RCC 7860 (cell line): ENCODE measurements around the gene TPSB2.
A peak's percentile ranks its signal among the peaks of the same experiment; 100 is the strongest.
"Not testable (repeated sequence)": the region's sequence is repeated elsewhere in the genome, so short reads cannot be mapped to it uniquely, and the experiment has no call there.

Experiments used
- DNase-seq: peaks from one replicate; pipeline ENCODE4 v3.0.0-alpha.2; 2015; ENCODE audit warnings: low spot score
- FAIRE-seq: peaks from 2 replicates; lab custom pipeline; 2012; peaks lifted over from hg19 to GRCh38; lab: Jason Lieb, UNC

TPSB2 gene

DNA sequence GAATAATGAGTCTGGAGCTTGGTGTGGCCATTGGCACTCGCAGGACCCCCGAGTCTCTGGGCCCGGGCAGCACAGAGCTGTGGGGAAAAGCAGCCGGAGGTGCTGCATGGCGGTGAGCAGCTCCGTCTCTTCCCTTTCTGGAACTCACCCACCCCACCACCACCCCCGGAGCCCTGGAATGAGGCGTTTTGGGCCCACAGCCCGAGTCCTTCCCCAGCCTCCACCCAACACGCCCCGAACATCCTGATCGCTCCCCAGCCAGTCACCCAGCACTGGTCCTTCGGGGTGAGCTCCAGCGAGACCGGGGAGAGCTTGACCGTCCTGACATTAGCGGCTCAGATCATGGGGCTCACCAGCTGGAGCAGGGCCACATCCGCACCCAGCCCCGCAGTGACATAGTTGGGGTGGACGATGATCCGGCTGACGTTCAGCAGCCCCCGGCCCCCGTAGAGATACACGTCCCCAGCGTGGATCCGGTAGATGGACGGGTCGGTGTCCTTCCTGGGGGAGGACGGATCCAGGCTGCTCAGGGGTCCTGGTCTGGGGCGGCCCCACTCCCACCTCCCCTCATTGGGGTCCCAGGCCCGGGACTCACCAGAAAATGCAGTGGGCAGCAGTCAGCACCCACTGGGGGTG, 32.3 kb upstream of the TPSB2 start:
- no peak for DNase-seq
- no peak for FAIRE-seq

DNA sequence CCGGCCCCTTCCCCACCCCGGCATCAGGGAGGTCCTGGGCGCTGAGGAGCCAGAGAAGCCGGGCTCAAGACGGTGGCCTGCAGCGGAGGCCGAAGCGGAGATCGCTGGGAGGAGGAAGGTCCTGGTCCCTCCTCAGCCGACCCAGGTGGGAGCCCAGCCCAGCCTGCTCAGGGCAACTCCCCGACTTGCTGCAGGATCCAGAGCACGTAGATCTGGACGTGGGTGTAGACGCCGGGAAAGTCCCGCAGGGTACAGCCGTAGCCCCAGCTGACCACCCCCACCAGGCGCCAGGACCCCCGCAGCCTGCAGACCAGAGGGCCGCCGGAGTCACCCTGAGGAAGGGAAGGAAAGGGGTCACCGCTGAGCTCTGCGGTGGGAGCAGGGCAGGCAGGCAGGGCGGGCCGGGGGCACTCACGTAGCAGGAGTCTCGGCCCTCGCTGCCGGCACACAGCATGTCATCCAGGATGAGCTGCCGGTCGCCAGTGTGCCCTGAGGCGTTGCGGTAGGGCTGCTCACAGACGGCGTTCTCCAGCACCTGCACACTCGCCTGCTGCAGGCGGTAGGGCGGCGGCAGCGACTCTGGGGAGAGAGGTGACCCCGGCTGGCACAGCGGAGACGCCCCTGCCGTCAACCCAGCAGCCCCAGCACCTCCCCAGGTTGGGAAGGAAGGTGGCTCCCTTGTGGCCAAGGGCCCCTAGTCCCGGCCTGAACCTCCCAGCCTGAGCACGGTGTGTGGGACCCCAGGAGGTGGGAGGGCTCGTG, 31.3 kb upstream of the TPSB2 start:
- FAIRE-seq: no peak
- DNase-seq: no peak

DNA sequence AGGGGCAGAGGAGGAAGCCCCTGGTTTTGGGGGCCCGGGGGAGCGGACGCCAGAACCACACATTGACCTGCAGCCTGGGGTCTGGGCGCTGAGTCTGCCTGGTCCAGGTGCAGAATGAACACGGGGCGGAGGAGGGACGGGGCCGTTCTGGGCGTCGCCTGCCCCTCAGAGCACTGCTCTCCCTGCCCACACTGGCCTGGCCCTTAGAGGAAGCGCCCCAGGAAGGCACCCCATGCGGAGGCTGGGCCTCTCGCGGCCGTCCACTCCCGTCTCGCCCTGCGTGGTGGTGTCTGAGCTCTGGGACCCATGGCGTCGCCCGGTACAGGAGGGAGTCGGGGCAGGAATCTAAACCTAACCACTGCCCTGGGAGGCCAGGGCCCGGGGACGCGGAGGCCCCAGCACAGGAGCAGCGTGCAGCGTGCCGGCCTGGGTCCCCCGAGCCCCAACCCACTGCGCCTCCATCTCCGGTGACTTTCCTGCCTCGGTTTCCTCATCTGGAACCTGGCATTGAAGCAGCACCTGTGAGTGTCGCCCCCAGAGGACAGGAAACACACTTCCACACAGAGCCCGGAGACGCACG, 30.2 kb upstream of the TPSB2 start:
- no peak for FAIRE-seq

DNA sequence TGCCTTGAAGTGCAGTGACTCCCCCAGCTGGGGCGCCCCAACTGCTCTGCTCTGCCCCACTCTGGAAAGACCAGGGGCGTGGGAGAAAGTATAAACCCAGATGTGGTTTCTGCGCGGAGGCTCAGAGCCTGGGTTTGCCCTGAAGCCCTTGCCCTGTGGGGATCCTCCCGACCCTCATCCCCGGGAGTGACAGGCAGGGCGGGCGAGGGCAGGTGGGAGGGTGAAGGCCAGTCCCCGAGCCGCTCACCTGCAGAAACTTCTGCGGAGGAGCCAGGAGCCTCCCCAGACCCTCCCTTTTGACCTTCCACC, 29.7 kb upstream of the TPSB2 start:
- no peak for FAIRE-seq
- DNase-seq: no peak

More for the DNA sequence above, 30.2 kb upstream of the TPSB2 start:
- no peak for DNase-seq

DNA sequence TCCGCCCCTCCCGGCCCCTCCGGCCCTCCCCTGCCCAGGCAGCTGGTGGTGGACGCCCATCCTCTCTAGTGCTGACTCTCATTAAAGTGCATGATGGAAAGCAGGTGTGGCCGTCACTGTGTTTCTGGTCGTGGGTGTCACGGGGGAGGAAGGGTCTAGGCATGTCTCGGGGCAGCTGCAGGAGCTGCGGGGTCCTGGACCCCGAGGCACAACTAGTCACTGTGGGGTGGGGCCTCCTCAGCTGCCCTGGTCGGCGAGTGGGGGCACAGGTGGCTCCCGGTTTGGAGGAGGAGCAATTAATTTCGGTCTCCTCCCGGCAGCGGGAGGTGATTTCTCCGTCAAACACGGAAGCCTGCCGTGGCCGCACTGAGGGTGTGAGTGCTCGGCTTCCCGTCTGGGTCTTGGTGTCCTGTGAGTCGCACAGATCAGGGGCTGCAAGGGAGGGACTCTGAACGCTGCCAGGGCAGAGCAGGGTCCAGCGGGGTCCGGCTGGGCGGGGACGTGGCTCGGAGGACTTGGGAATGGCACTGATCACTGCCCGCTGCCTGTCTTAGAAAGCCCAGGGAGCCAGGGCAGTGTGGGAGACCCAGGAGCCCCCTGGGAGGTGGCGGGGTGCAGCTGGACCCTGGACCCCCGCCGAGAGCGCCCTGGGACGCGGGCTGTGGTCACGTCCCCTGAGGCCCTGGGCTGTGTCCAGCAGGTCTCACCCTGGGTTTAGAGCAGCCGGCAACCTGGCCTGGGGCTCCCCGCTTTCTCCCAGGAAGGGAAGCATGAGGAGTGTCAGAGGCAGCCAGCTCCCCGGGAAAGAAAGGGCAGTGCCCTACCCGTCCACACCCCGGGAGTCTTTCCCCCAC, 29.1 kb upstream of the TPSB2 start:
- DNase-seq (no peak), FAIRE-seq (no peak)

DNA sequence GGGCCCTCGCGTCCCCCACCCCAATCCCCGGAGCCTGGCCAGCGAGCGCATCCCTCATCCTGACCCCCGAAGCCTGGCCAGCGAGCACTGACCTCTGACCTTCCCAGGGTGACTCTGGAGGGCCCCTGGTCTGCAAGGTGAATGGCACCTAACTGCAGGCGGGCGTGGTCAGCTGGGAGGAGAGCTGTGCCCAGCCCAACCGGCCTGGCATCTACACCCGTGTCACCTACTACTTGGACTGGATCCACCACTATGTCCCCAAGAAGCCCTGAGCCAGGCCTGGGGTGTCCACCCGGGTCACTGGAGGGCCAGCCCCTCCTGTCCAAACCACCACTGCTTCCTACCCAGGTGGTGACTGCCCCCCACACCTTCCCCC, 28.2 kb upstream of the TPSB2 start:
- no peak for FAIRE-seq
- DNase-seq: no peak

DNA sequence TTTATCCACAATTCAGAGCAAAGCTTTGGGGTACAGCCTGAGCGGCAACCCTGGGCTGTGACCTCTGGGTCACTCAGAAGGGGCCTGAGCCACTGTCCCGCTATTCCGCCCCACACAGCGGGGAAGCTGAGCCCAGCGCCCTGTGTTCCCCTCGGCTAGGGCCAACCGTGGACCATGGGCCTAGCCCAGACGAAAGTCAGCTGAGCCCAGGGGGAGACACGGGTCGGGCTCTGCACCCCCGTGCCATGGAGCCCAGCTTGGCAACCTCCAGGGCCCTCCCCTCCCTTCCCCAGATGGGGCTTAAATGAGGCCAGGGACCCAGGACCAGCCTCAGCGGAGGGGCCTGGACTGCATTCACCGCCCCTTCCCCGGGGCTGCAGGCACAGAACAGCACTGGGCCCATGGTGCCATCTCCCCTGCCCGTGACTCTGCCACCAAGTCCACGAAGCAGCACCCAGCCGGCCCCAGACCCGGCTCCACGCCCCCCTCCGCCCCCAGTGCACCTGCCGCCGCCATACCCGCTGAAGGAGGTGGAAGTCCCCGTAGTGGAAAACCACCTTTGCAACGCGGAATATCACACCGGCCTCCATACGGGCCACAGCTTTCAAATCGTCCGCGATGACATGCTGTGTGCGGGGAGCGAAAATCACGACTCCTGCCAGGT, 27.7 kb upstream of the TPSB2 start:
- FAIRE-seq (no peak), DNase-seq (no peak)

DNA sequence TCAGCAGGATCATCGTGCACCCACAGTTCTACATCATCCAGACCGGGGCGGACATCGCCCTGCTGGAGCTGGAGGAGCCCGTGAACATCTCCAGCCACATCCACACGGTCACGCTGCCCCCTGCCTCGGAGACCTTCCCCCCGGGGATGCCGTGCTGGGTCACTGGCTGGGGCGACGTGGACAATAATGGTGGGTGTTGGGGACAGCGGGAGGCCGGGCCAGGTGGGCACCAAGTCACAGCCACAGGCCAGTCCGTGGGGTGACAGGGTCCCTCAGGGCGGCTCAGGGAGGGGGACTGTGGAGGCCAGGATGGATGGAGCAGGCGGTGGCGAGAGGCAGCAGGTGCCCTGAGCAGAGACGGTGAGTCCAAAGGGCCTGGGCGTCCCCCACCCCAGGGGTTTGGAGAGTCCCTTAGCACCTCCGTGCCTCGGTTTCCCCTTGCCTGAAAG, 26.9 kb upstream of the TPSB2 start:
- FAIRE-seq: no peak
- no peak for DNase-seq

DNA sequence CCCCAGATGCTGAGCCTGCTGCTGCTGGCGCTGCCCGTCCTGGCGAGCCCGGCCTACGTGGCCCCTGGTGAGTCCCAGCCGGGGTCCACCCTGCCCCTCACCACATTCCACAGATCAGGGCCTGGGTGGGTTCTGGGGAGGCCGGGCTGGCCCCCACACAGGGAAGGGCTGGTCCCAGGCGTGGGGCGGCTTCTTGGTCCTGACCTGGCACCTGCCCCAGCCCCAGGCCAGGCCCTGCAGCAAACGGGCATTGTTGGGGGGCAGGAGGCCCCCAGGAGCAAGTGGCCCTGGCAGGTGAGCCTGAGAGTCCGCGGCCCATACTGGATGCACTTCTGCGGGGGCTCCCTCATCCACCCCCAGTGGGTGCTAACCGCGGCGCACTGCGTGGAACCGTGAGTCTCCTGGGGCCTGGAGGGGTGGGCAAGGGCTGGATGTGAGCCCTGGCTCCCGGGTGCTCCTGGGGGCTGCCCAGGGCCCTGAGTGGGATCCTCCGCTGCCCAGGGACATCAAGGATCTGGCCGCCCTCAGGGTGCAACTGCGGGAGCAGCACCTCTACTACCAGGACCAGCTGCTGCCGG, 26.4 kb upstream of the TPSB2 start:
- not testable (repeated sequence) for FAIRE-seq, DNase-seq

DNA sequence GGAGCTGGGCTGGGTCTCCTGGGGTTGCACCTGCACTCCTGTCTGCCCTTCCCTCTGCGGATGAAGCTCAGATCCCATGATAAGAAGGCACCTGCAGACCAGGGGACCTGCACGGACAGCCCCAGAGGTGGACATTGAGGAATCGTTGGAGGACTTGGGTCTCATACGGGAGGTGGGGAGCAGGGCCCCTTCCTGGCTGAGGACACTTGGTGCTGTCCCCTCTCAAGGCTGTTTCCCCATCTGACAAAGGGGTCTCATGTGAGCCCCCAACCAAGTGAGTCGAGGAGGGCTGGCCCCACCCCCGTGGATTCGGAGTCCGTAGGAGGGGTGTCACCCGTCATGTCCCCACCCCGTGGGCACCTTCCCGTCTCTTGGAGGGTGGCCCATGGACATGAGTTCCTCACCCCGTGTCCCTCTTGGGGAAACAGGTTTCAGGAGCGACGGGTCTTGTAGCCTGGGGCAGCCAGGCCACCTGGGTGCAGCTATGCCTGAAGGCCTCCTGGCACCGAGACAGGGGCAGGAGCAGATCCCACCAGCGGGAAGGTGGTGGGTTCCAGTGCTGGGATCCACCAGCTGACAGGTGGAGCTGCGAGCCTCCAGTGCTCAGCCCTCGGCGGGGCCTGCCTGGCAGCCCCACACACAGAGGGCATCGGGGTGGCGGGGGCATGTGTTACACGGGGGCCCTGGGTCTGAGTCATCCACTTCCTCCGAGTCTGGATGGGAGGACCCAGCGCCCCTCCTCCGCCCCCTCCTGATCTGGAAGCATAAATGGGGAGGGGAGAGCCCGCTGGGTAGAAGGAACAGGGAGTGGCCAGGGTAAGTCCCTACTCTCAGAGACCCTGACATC, 25.5 kb upstream of the TPSB2 start, which contains the start of gene TPSD1:
TSS of gene TPSD1 (plus strand) at position 794 of the 847 bp plus-strand sequence. CDS start 212 bp downstream, outside the sequence.
- not testable (repeated sequence) for FAIRE-seq, DNase-seq

DNA sequence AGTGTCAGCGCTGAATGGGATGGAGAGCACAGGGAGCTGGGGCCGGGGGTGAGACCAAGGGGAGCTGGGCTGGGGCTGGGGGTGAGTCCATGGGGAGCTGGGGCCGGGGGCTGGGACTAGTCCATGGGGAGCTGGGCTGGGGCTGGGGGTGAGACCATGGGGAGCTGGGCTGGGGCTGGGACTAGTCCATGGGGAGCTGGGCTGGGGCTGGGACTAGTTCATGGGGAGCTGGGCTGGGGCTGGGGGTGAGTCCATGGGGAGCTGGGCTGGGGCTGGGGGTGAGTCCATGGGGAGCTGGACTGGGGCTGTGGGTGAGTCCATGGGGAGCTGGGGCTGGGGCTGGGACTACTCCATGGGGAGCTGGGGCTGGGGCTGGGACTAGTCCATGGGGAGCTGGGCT, 24.8 kb upstream of the TPSB2 start:
- not testable (repeated sequence) for FAIRE-seq, DNase-seq

DNA sequence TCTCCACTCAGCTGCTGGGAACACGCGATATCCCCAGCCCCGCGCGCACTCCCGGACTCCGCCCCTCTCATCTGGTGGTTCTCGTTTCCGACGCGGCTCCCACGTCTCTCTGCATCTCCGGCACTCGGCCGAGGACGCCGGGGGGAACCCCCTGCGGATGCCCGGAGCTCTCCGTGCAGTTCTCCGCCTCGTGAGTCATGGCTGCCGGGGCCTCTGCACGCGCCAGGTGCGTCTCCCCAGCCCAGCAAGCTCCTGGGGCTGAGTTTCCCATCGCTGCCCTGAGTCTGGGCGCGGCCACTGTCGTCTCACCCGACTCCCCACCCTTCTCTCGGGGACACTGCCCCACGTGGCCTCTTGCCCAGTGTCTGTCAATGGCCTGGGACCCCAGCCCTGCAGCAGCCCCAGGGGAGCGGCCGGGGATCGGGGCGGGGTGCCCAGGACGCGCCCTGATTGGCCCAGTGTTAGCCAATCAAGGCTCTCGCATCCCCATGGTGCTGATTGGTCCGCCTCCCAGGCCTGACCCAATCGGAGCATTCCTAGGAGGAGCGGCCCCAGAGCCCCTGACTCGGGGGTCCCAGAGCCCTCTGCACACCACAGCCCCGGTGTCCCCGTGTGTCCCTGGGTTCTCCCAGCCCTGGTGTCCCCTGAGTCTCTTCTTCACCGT, 23.8 kb upstream of the TPSB2 start:
- FAIRE-seq, DNase-seq: not testable (repeated sequence)

DNA sequence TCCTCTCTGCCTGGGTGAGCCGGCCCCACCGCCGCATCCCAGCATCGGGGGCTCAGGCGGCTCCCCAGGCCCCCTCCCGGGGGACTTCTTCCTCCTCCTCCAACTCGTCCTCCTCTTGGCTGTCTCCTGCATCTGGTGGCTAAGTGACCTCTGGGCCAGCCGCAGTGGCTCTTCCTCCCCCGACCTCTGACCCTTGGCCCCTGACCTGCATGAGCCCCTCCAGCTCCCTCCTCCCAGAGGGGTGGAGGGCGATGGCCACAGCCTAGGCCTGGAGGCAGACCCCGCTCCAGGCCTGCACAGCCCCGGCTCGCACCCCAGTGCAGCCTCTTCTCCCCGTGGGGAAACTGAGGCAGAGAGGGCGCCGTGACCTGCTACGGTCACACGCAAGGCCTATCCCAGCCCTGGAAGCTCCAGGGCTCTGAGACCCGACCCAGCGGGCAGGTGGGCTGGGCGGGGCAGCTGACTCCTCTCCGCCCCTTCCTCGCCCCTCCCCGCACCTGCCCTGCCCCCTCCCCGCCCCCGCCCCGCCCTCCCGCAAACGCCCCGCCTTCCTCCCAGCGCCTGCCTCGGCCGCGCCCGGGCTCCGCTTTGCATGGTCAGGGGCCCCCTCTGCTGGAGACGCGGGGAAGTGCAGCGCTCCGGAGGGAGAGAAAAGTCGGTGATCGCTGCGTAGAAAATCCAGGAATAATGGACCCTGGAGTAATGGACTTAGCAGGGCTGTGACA, 19.2 kb upstream of the TPSB2 start:
- DNase-seq, FAIRE-seq: not testable (repeated sequence)

DNA sequence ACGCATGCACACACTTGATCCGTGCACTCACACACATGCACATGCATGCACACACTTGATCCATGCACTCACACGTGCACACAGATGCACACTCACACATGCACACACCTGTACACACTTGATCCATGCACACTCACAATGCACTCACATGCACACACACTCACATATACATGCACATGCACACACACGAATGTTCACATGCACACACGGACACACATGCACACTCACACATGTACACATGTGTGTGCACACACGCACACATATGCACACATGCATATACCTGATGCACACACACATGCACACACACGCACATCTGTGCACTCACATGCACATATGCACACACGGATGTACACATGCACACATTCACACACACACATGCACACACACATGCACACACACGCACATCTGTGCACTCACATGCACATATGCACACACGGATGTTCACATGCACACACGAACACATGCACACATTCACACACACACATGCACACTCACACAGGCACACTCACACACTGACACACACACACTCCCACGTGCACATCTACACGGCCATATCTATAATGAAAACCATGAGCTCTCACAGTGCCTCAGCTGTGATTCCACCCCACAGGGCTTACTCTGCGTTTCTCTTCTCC, 18.0 kb upstream of the TPSB2 start:
- FAIRE-seq, DNase-seq: not testable (repeated sequence)

DNA sequence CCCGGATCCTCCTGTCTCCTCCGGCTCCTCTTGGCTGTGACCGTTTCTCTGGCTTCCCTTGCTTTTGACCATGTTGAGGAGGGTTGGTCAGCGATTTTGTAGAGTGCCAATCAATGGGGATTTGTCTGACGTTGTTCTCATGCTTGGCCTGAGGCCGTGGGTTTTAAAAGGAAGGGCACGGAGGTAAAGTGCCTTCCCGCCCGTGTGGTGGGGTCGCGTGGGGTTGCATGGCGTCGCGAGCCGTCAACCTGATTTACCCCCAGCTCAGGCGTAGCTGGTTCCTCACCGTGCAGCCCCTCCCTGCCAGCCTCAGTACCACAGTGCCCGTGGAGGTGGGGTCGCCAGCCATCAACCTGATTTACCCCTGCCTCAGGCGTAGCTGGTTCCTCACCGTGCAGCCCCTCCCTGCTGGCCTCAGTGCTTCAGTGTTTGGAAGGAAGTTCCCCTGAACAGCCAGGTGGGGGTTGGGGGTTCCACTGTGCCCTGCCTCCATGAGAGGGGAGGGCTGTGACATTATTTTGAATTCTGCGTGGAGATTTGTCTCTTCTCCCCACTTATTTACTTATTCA, 15.6 kb upstream of the TPSB2 start:
- DNase-seq: no peak
- no peak for FAIRE-seq

DNA sequence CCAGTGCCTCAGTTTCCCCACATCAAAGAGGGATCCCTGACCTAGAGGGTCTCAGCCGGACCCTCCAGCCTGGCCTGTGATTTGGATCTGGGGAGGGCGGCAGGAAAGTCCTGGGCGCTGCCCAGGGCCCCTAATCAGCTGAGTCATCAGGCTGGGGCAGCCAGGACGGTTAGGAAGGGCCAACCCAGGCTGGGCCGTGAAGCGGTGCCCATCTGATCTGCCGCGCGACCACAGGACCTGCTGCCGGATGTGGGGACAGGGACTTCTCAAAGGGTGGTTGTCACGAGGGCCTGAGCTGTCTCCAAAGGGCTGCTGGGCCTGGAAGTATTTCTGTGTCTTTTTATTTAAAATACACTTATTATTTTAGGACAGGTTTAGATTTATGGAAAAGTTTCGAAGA, 14.9 kb upstream of the TPSB2 start:
- peak; percentile 62 for FAIRE-seq
- DNase-seq: peak; percentile 72
